Fibroblast of pulmonary artery (primary cell): ENCODE results near the gene ANKHD1.
"Not testable (repeated sequence)": the region's sequence is repeated elsewhere in the genome, so short reads cannot be mapped to it uniquely, and the experiment has no call there.

Source experiments
- DNase-seq: peaks from one replicate; pipeline ENCODE4 v3.0.0-alpha.2; 2010; ENCODE audit warnings: low read depth
- H3K4me3 ChIP-seq: replicated peaks from 2 replicates; pipeline ENCODE4 v1.5.1; 2011; ENCODE audit warnings: low read depth, mild to moderate bottlenecking, control low read depth, low read length, moderate library complexity
- TF ChIP-seq, protein P1 (sequence below): IDR thresholded peaks from 2 replicates; pipeline ENCODE4 v1.5.1; 2011; ENCODE audit warnings: mild to moderate bottlenecking, control low read depth, low read length, inconsistent platforms; ENCODE audit errors: missing control alignments

ANKHD1 gene

DNA sequence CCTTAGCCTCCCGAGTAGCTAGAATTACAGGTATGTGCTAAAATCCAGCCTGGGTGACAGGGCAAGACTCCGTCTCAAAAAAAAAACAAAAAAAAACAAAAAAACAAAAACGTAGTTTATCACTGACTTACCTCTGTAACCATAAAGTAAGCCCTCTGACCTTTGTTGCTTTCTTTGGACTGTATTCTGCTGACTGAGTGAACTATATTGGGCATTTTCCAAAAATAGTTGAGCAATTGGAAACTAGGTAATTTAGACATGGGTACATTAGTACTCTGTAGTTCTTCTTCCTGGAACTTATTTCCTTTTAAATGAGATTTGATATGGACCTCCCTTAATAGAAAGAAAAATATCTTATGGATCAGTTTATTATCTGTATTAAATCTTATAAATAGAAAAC lies 66.6 kb downstream of the ANKHD1 start:
- DNase-seq: peak; percentile 29
- TF ChIP-seq, protein P1, sequence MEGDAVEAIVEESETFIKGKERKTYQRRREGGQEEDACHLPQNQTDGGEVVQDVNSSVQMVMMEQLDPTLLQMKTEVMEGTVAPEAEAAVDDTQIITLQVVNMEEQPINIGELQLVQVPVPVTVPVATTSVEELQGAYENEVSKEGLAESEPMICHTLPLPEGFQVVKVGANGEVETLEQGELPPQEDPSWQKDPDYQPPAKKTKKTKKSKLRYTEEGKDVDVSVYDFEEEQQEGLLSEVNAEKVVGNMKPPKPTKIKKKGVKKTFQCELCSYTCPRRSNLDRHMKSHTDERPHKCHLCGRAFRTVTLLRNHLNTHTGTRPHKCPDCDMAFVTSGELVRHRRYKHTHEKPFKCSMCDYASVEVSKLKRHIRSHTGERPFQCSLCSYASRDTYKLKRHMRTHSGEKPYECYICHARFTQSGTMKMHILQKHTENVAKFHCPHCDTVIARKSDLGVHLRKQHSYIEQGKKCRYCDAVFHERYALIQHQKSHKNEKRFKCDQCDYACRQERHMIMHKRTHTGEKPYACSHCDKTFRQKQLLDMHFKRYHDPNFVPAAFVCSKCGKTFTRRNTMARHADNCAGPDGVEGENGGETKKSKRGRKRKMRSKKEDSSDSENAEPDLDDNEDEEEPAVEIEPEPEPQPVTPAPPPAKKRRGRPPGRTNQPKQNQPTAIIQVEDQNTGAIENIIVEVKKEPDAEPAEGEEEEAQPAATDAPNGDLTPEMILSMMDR: no peak
- no peak overlapping the region for H3K4me3 ChIP-seq

DNA sequence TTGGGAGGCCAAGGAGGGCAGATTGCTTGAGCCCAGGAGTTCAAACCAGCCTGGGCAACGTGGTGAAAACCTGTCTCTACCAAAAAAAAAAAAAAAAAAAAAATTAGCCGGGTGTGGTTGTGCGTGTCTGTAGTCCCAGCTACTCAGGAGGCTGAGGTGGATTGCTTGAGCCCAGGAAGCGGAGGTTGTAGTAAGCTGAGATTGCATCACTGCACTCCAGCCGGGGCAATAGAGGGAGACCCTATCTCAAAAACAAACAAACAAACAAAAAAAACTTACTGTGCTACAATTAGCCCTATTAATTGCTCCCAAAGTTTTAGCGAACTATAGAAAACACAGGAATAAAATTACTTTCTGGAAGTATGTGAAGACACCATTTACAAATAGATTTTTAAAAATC lies 67.6 kb downstream of the ANKHD1 start:
- TF ChIP-seq, protein P1: no peak
- DNase-seq: no peak
- H3K4me3 ChIP-seq: no peak overlapping the region

DNA sequence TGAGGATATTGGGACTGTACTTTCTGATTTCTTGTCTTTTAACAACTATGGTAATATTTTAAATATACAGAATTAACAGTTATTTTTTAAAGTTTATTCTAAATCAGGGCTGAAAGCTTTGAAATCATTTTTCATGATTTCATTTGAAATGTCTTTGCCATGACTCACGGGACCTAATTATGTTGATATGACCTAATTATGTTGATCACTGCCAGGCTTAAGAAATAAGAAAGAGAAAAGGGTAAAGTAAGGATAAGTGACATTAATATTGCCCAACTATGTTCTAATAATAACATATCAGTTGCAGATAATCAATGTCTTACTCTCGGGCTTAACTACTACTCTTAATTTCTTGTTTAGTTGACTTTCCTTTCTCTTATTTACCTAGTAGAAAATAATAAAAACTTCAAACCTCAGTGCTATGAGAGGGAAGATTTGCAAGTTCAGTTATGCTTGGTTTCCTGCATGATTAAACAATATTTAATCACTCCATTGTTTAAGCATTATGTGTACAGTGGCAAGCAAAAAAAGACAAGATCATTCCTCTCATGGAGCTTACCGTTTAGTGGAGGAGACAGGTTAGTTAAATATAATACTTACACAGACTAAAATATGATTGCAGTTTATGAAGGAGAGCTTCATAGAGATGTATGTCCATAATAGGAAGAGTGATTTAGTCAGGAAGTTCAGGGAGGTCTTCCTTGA lies 78.8 kb downstream of the ANKHD1 start:
- H3K4me3 ChIP-seq: no peak overlapping the region
- TF ChIP-seq, protein P1: no peak
- DNase-seq: peak; percentile 16

DNA sequence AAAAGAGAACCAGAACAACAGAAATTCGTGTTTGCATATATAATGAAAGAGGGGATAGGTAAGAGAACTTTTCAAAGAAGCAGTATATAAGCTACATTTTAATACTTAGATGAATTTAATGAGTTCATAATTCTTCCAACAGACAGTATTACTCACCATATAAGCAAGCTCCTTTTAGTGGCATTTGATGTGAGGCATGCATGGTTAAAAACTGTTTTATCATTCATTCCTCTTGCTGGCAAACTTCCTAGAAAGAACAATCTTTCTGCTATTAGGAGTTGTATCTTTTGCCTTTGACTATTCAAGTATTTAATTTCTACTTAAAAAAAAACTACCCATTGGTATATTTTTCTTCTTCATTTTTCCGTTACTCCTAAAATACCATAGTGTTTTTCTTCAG lies 80.1 kb downstream of the ANKHD1 start:
- no peak overlapping the region for H3K4me3 ChIP-seq
- TF ChIP-seq, protein P1: no peak
- peak; percentile 61 for DNase-seq

DNA sequence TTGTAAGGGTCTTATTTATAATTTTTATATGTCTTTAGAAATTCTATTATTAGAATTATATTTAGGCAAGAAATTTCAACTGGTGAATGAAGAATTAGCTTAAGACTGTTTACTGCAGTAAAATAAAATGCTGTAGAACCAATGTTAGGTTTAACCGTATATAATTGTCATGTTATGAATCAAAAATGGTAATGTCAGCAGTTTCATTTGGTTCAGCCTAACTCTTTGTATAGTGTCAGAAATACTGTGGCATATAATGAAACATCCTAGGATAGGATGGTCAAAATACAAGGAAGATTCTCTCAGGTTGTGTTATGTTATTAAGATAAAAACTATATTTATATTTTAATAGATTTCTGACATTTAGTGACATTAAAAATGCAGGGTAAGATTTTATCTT lies 81.4 kb downstream of the ANKHD1 start:
- H3K4me3 ChIP-seq: no peak overlapping the region
- TF ChIP-seq, protein P1: no peak
- no peak for DNase-seq

DNA sequence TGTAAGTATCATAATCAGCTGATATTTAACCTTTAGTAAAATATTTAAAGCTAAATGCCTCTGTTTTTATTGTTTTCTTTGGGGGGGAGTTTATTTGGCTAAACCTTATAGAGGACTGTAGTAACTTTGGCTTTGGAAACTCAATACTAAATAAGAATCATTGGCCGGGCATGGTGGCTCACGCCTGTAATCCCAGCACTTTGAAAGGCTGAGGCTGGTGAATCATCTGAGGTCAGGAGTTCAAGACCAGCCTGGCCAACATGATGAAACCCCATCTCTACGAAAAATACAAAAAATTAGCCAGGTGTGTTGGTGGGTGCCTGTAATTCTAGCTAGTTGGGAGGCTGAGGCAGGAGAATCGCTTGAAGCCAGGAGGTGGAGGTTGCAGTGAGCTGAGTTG lies 86.5 kb downstream of the ANKHD1 start:
- not testable (repeated sequence) for DNase-seq, H3K4me3 ChIP-seq

DNA sequence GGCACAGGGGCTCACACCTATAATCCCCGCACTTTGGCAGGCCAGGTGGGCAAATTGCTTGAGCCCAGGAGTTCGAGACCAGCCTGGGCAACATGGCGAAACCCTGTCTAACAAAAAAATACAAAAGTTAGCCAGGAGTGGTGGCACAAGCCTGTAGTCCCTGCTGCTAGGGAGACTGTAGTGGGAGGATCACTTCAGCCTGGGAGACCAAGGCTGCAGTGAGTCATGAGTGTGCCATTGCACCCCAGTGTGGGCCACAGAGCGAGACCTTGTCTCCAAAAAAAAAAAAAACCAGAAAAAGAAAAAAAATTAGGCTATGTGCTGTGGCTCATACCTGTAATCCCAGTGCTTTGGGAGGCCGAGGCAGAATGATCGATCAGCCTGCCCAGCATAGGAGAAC lies 87.3 kb downstream of the ANKHD1 start:
- DNase-seq: no peak
- TF ChIP-seq, protein P1: no peak
- no peak overlapping the region for H3K4me3 ChIP-seq
